IMR-90 (cell line): ENCODE data around the gene CA12. TPM values are rescaled to one million over a fixed set of nuclear protein-coding genes. Genes with fewer than 3 reads are reported as not detected.

Experiments used
- ATAC-seq: fragments of 200-7000 bp; cut with Tn5 transposase; 2 replicates; pipeline ENCODE4 v1.9.1; 2020; ENCODE audit warnings: low read depth, mild to moderate bottlenecking, moderate library complexity
- BruUV-seq: library from RNA; stranded (reverse); fragments of 400-500 nt; replicated peaks from 2 replicates; lab custom pipeline; 2021; lab: Mats Ljungman, UMichigan
- CTCF ChIA-PET: fragments of 300-600 bp; formaldehyde crosslinking; extraction: SDS; loops from one replicate; lab custom pipeline; 2021; ENCODE audit warnings: antibody characterized with exemption; lab: Yijun Ruan, JAX
- POLR2A ChIA-PET: fragments of 300-600 bp; sonication (Branson Sonifier 250); formaldehyde crosslinking; loops from one replicate; lab custom pipeline; 2022; ENCODE audit warnings: antibody characterized with exemption; ENCODE audit not compliant: unreplicated experiment; lab: Charles Lee
- DNase-seq: peaks from one replicate; pipeline ENCODE4 v3.0.0; 2013
- H2AFZ ChIP-seq: replicated peaks from 2 replicates; pipeline ENCODE3; 2013; ENCODE audit warnings: low read length, mild to moderate bottlenecking; ENCODE audit not compliant: poor library complexity
- H2AK5ac ChIP-seq: 2 replicates; pipeline ENCODE4 v1.6.1; 2013; ENCODE audit warnings: low read depth, low read length, inconsistent platforms
- H2AK9ac ChIP-seq: replicated peaks from 2 replicates; pipeline ENCODE3; 2013; ENCODE audit warnings: mild to moderate bottlenecking, low read depth, low read length, moderate library complexity; ENCODE audit not compliant: poor library complexity
- H2BK120ac ChIP-seq: 2 replicates; pipeline ENCODE4 v1.6.1; 2013; ENCODE audit warnings: low read depth, low read length, inconsistent platforms
- H2BK15ac ChIP-seq: 3 replicates; pipeline ENCODE4 v1.6.1; 2013; ENCODE audit warnings: low read depth, low read length, inconsistent platforms
- H2BK20ac ChIP-seq: 2 replicates; pipeline ENCODE4 v1.6.1; 2013; ENCODE audit warnings: low read depth, mild to moderate bottlenecking, inconsistent platforms, low read length, moderate library complexity
- H2BK5ac ChIP-seq: 2 replicates; pipeline ENCODE4 v1.6.1; 2013; ENCODE audit warnings: mild to moderate bottlenecking, low read depth, low read length, inconsistent platforms; ENCODE audit not compliant: poor library complexity, severe bottlenecking
- H3K14ac ChIP-seq: replicated peaks from 2 replicates; pipeline ENCODE4 v1.6.1; 2013; ENCODE audit warnings: low read depth, low read length, inconsistent platforms
- H3K18ac ChIP-seq: 2 replicates; pipeline ENCODE4 v1.6.1; 2013; ENCODE audit warnings: low read depth, low read length, control low read depth
- H3K23ac ChIP-seq: 2 replicates; pipeline ENCODE4 v1.6.1; 2013; ENCODE audit warnings: low read depth, low read length, inconsistent platforms
- H3K27ac ChIP-seq: 2 replicates; pipeline ENCODE4 v1.5.1; 2013; ENCODE audit warnings: mild to moderate bottlenecking, control low read depth, low read length; ENCODE audit not compliant: insufficient read depth
- H3K27me3 ChIP-seq: 2 replicates; pipeline ENCODE4 v1.6.1; 2013; ENCODE audit warnings: low read length; ENCODE audit not compliant: control insufficient read depth, insufficient read depth
- H3K36me3 ChIP-seq: 2 replicates; pipeline ENCODE4 v1.6.1; 2013; ENCODE audit warnings: low read length, mixed read lengths; ENCODE audit not compliant: control insufficient read depth, insufficient read depth
- H3K4ac ChIP-seq: 2 replicates; pipeline ENCODE4 v1.6.1; 2013; ENCODE audit warnings: low read depth, low read length, inconsistent platforms
- H3K4me1 ChIP-seq: 2 replicates; pipeline ENCODE4 v1.6.1; 2013; ENCODE audit warnings: low read length, mixed read lengths; ENCODE audit not compliant: control insufficient read depth, insufficient read depth
- H3K4me2 ChIP-seq: 2 replicates; pipeline ENCODE4 v1.6.1; 2013; ENCODE audit warnings: low read depth, mild to moderate bottlenecking, control low read depth, low read length, moderate library complexity
- H3K4me3 ChIP-seq: 2 replicates; pipeline ENCODE4 v1.5.1; 2013; ENCODE audit warnings: low read depth, mild to moderate bottlenecking, control low read depth, low read length, moderate library complexity; ENCODE audit not compliant: insufficient read depth
- H3K56ac ChIP-seq: 2 replicates; pipeline ENCODE4 v1.6.1; 2013; ENCODE audit warnings: low read length, inconsistent platforms; ENCODE audit not compliant: insufficient read depth; ENCODE audit errors: extremely low read depth
- H3K79me1 ChIP-seq, 2 experiments: 2 replicates each; pipeline ENCODE4 v1.6.1; 2013; ENCODE audit warnings: low read length in 2 of 2, inconsistent platforms in 1 of 2, low read depth in 1 of 2
- H3K9ac ChIP-seq: 2 replicates; pipeline ENCODE4 v1.6.1; 2013; ENCODE audit warnings: low read depth, low read length, control low read depth
- H3K9me1 ChIP-seq: 2 replicates; pipeline ENCODE4 v1.6.1; 2013; ENCODE audit warnings: low read length, inconsistent platforms; ENCODE audit not compliant: insufficient read depth
- H3K9me3 ChIP-seq: 2 replicates; pipeline ENCODE4 v1.6.1; 2013; ENCODE audit warnings: low read length; ENCODE audit not compliant: control insufficient read depth, insufficient read depth
- H4K20me1 ChIP-seq: 2 replicates; pipeline ENCODE4 v1.6.1; 2013; ENCODE audit warnings: low read length, inconsistent platforms; ENCODE audit not compliant: insufficient read depth
- H4K5ac ChIP-seq: 2 replicates; pipeline ENCODE4 v1.6.1; 2013; ENCODE audit warnings: mild to moderate bottlenecking, low read depth, low read length, control low read depth
- H4K8ac ChIP-seq, 2 experiments: 2 replicates each; pipeline ENCODE4 v1.6.1; 2013; ENCODE audit warnings: low read depth in 2 of 2, low read length in 2 of 2, control low read depth in 1 of 2, inconsistent platforms in 1 of 2
- H4K91ac ChIP-seq: 2 replicates; pipeline ENCODE4 v1.6.1; 2013; ENCODE audit warnings: low read depth, low read length, inconsistent platforms; ENCODE audit not compliant: insufficient read depth
- BHLHE40 ChIP-seq: fragments of 150-350 bp; IDR thresholded peaks from 2 replicates; pipeline ENCODE4 v1.6.1; 2016; ENCODE audit warnings: mild to moderate bottlenecking, low read depth, low read length
- CEBPB ChIP-seq: IDR thresholded peaks from 2 replicates; pipeline ENCODE4 v1.6.1; 2012; ENCODE audit warnings: low read depth, low read length, improper control_type of control experiment
- CHD1 ChIP-seq: IDR thresholded peaks from 2 replicates; pipeline ENCODE4 v1.6.1; 2012; ENCODE audit warnings: low read depth, low read length, improper control_type of control experiment
- CTCF ChIP-seq: conservative IDR thresholded peaks from 2 replicates; pipeline ENCODE4 v1.5.1; 2012; ENCODE audit warnings: mild to moderate bottlenecking, low read depth, low read length, improper control_type of control experiment
- ELK1 ChIP-seq: fragments of 150-350 bp; IDR thresholded peaks from 2 replicates; pipeline ENCODE4 v1.6.1; 2016; ENCODE audit warnings: low read depth, mild to moderate bottlenecking, low read length, moderate library complexity, borderline replicate concordance
- FOS ChIP-seq: fragments of 150-350 bp; IDR thresholded peaks from 2 replicates; pipeline ENCODE4 v1.6.1; 2016; ENCODE audit warnings: low read depth, low read length
- MAFK ChIP-seq: IDR thresholded peaks from 2 replicates; pipeline ENCODE4 v1.6.1; 2012; ENCODE audit warnings: low read depth, low read length, improper control_type of control experiment
- MAZ ChIP-seq: IDR thresholded peaks from 2 replicates; pipeline ENCODE4 v1.6.1; 2012; ENCODE audit warnings: low read depth, mild to moderate bottlenecking, low read length, improper control_type of control experiment, moderate library complexity, borderline replicate concordance
- MXI1 ChIP-seq: IDR thresholded peaks from 2 replicates; pipeline ENCODE4 v1.6.1; 2012; ENCODE audit warnings: low read depth, mild to moderate bottlenecking, low read length, moderate library complexity, borderline replicate concordance
- NFE2L2 ChIP-seq: fragments of 150-350 bp; IDR thresholded peaks from 2 replicates; pipeline ENCODE4 v1.6.1; 2016; ENCODE audit warnings: low read depth, mild to moderate bottlenecking, low read length
- POLR2A ChIP-seq: IDR thresholded peaks from 2 replicates; pipeline ENCODE4 v1.6.1; 2012; ENCODE audit warnings: mild to moderate bottlenecking, low read depth, low read length
- RAD21 ChIP-seq: IDR thresholded peaks from 2 replicates; pipeline ENCODE4 v1.6.1; 2012; ENCODE audit warnings: low read length, improper control_type of control experiment
- RCOR1 ChIP-seq: IDR thresholded peaks from 2 replicates; pipeline ENCODE4 v1.6.1; 2012; ENCODE audit warnings: mild to moderate bottlenecking, low read length, improper control_type of control experiment; ENCODE audit not compliant: insufficient replicate concordance
- RFX5 ChIP-seq: IDR thresholded peaks from 2 replicates; pipeline ENCODE4 v1.8.0; 2012; ENCODE audit warnings: low read depth, mild to moderate bottlenecking, low read length, moderate library complexity
- SMC3 ChIP-seq: fragments of 150-350 bp; IDR thresholded peaks from 2 replicates; pipeline ENCODE4 v1.6.1; 2016; ENCODE audit warnings: low read depth, mild to moderate bottlenecking, antibody characterized with exemption, low read length, moderate library complexity
- USF2 ChIP-seq: fragments of 150-350 bp; IDR thresholded peaks from 2 replicates; pipeline ENCODE4 v1.6.1; 2017; ENCODE audit warnings: mild to moderate bottlenecking, antibody characterized with exemption, low read length, low read depth
- WGBS, 2 experiments: methylation state at CpG; one replicate each; pipeline versions ENCODE4 v1.1.5 to v1.1.7; 2013; ENCODE audit warnings: missing lambda C conversion rate in 2 of 2; ENCODE audit not compliant: insufficient read length in 1 of 2; ENCODE audit errors: extremely low coverage in 2 of 2; 5-methylcytosine and 5-hydroxymethylcytosine counted together
- dilution Hi-C: fragments of 300-500 bp; cut with HindIII; formaldehyde crosslinking; loops from one replicate; pipeline ENCODE4 v1.14.3; 2018; ENCODE audit warnings: low sequenced_read_pairs; ENCODE audit not compliant: unreplicated experiment
- in situ Hi-C: fragments of 300-500 bp; cut with MboI; formaldehyde crosslinking; loops from 3 replicates; pipeline ENCODE4 v1.14.3; 2019; ENCODE audit warnings: low sequenced_read_pairs, inconsistent platforms, mixed read lengths
- intact Hi-C: fragments of 100-400 bp; cut with micrococcal nuclease; formaldehyde crosslinking; loops from 2 replicates; pipeline ENCODE4 v1.10.0; 2022
- polyA plus RNA-seq, 3 experiments: library from polyadenylated mRNA; depleted of rRNA; stranded (reverse); fragments of >200 nt; gene quantifications; 2 replicates each; pipeline ENCODE4 v1.2.3, GENCODE V29; 2012; ENCODE audit warnings: low replicate concordance in 1 of 3
- total RNA-seq: library from RNA; depleted of rRNA; stranded (reverse); fragments of >200 nt; gene quantifications from 2 replicates; pipeline ENCODE4 v1.2.3, GENCODE V29; 2012

Gene CA12
- total and polyA plus RNA-seq, 2 of the 4 experiments (the other 2 are of a cell fraction): 33.7 to 52.6 TPM

GRCh38 chr15:63401078-63401477 lies 19.4 kb upstream of the CA12 start:
- Histone ChIP-seq H3K18ac (0 out of 2 replicates have a peak overlapping the region, but pooled peaks have one; percentile 4), H3K4me1 (peaks cover 7% of the 10 kb centered on the region; the same call in 1 of the 2 replicates), H3K4ac (no peak overlapping the region), H3K4me3 (no peak overlapping the region), H4K20me1 (no peaks in the 10 kb centered on the region), H3K79me1 (no peaks in the 10 kb centered on the region), H4K91ac (no peak overlapping the region), H3K36me3 (no peaks in the 10 kb centered on the region), H3K4me2 (no peak overlapping the region), H2BK20ac (peak overlapping the region; percentile 31; the same call in 1 of the 2 replicates), H2BK15ac (peak overlapping the region; percentile 11; the same call in 1 of the 3 replicates), H3K9ac (no peak overlapping the region), H3K27me3 (no peaks in the 10 kb centered on the region), H3K27ac (no peak overlapping the region), H3K9me1 (peaks cover 4% of the 10 kb centered on the region; the same call in 1 of the 2 replicates), H2AK5ac (0 out of 2 replicates have a peak overlapping the region, but pooled peaks have one; percentile 3), H2BK5ac (no peak overlapping the region), H4K5ac (no peak overlapping the region; the same call in 1 of the 2 replicates), H3K56ac (no peak overlapping the region), H3K14ac (no peak overlapping the region; the same call in 1 of the 2 replicates), H2BK120ac (no peak overlapping the region), H2AK9ac (no peak overlapping the region), H2AFZ (no peak overlapping the region), H3K9me3 (no peaks in the 10 kb centered on the region), H4K8ac (no peak overlapping the region), H3K23ac (no peak overlapping the region)
- intact Hi-C loops: loop anchor here (10.0 kb wide), 1 partner anchor 306 kb away; no protein-coding TSS in a partner anchor
- dilution Hi-C loops: no loop called here
- BruUV-seq: no TSS peak
- in situ Hi-C loops: loop anchor here (5.0 to 25.0 kb wide), 2 partner anchors 114 to 239 kb away; partner anchors contain the start of gene RPS27L
- POLR2A ChIA-PET: no interaction called here
- CTCF ChIA-PET: no interaction called here
- ATAC-seq: no peak
- no peak for TF ChIP-seq RCOR1
- TF ChIP-seq MAFK: no peak
- no peak for TF ChIP-seq NFE2L2
- no peak for TF ChIP-seq CTCF
- TF ChIP-seq ELK1: no peak
- TF ChIP-seq CEBPB: no peak
- no peak for TF ChIP-seq MXI1
- TF ChIP-seq RFX5: no peak
- TF ChIP-seq FOS: no peak
- TF ChIP-seq CHD1: no peak
- no peak for TF ChIP-seq MAZ
- no peak for TF ChIP-seq POLR2A
- TF ChIP-seq USF2: no peak
- TF ChIP-seq BHLHE40: no peak
- no peak for TF ChIP-seq SMC3
- no peak for TF ChIP-seq RAD21
- no CpG with 5 or more reads among the region's 2 CpGs for WGBS, 2 experiments
- no peak for DNase-seq
